GM23248 (cell line): ENCODE results near the gene CYP2B6. TPM values are rescaled to one million over a fixed set of nuclear protein-coding genes. Genes with fewer than 3 reads are reported as not detected.
"Not testable (repeated sequence)": the region's sequence is repeated elsewhere in the genome, so short reads cannot be mapped to it uniquely, and the experiment has no call there.

Experiments
- DNase-seq: peaks from one replicate; pipeline ENCODE4 v3.0.0-alpha.2; 2015
- H2AFZ ChIP-seq: fragments of 200-600 bp; sonication (generic); 2 replicates; pipeline ENCODE4 v1.6.1; 2016; ENCODE audit warnings: antibody characterized with exemption
- H3F3A ChIP-seq: fragments of 200-600 bp; sonication (generic); 2 replicates; pipeline ENCODE4 v1.6.1; 2016; ENCODE audit warnings: mild to moderate bottlenecking, antibody characterized with exemption, mixed run types; ENCODE audit not compliant: insufficient read depth
- H3K27ac ChIP-seq: fragments of 200-600 bp; sonication (generic); 2 replicates; pipeline ENCODE4 v1.5.1; 2016; ENCODE audit warnings: mild to moderate bottlenecking
- H3K27me3 ChIP-seq: fragments of 200-600 bp; sonication (generic); replicated peaks from 2 replicates; pipeline ENCODE4 v1.6.1; 2016; ENCODE audit warnings: mild to moderate bottlenecking; ENCODE audit not compliant: insufficient read depth
- H3K36me3 ChIP-seq: fragments of 200-600 bp; sonication (generic); 2 replicates; pipeline ENCODE4 v1.6.1; 2016; ENCODE audit warnings: low read depth, mild to moderate bottlenecking
- H3K4me1 ChIP-seq: fragments of 200-600 bp; sonication (generic); 2 replicates; pipeline ENCODE4 v1.6.1; 2016; ENCODE audit warnings: mild to moderate bottlenecking; ENCODE audit not compliant: insufficient read depth
- H3K4me2 ChIP-seq: fragments of 200-600 bp; sonication (generic); one replicate; pipeline ENCODE4 v1.6.1; 2016; ENCODE audit warnings: mild to moderate bottlenecking; ENCODE audit not compliant: unreplicated experiment
- H3K4me3 ChIP-seq: fragments of 200-600 bp; sonication (generic); 2 replicates; pipeline ENCODE4 v1.5.1; 2016; ENCODE audit warnings: mild to moderate bottlenecking
- H3K79me2 ChIP-seq: fragments of 200-600 bp; sonication (generic); 2 replicates; pipeline ENCODE4 v1.6.1; 2016; ENCODE audit warnings: mild to moderate bottlenecking; ENCODE audit not compliant: insufficient read depth
- H3K9ac ChIP-seq: fragments of 200-600 bp; sonication (generic); 2 replicates; pipeline ENCODE4 v1.6.1; 2016; ENCODE audit warnings: mild to moderate bottlenecking
- H3K9me2 ChIP-seq: fragments of 200-600 bp; sonication (generic); 2 replicates; pipeline ENCODE4 v1.6.1; 2016; ENCODE audit warnings: mixed run types, mild to moderate bottlenecking, moderate library complexity; ENCODE audit not compliant: insufficient read depth
- H3K9me3 ChIP-seq: fragments of 200-600 bp; sonication (generic); one replicate; pipeline ENCODE4 v1.6.1; 2017; ENCODE audit warnings: low read depth
- H4K20me1 ChIP-seq: fragments of 200-600 bp; sonication (generic); 2 replicates; pipeline ENCODE4 v1.6.0; 2016; ENCODE audit not compliant: insufficient read depth
- EZH2 ChIP-seq: fragments of 200-600 bp; sonication (generic); IDR thresholded peaks from 2 replicates; pipeline ENCODE4 v1.6.1; 2018; ENCODE audit warnings: antibody characterized with exemption, mild to moderate bottlenecking; ENCODE audit not compliant: insufficient read depth, poor library complexity, severe bottlenecking
- EZH2phosphoT487 ChIP-seq: fragments of 200-600 bp; sonication (generic); IDR thresholded peaks from 2 replicates; pipeline ENCODE4 v1.6.1; 2018; ENCODE audit warnings: antibody characterized with exemption, moderate library complexity, mild to moderate bottlenecking, low read depth; ENCODE audit not compliant: insufficient read depth
- WGBS, 2 experiments: methylation state at CpG; one replicate each; pipeline ENCODE4 v1.1.6; 2015 to 2017; ENCODE audit warnings: low lambda C conversion rate in 2 of 2, low coverage in 1 of 2; ENCODE audit errors: missing lambda C conversion rate in 2 of 2; 5-methylcytosine and 5-hydroxymethylcytosine counted together
- in situ Hi-C: fragments of 300-500 bp; cut with MboI; formaldehyde crosslinking; loops from 2 replicates; pipeline ENCODE4 v1.15.0; 2020
- polyA plus RNA-seq: library from polyadenylated mRNA; unstranded; fragments of >200 nt; fragmentation: Nextera tagmentation; extraction: Ambion mirVana; gene quantifications from 2 replicates; pipeline ENCODE4 v1.2.1, GENCODE V29; 2016
- total RNA-seq: library from RNA; depleted of rRNA; stranded (reverse); fragments of >200 nt; shearing (Covaris generic); gene quantifications from 2 replicates; pipeline ENCODE4 v1.2.3, GENCODE V29; 2014

Gene CYP2B6
- total and polyA plus RNA-seq, 2 experiments from 2014 or later: not detected

DNA sequence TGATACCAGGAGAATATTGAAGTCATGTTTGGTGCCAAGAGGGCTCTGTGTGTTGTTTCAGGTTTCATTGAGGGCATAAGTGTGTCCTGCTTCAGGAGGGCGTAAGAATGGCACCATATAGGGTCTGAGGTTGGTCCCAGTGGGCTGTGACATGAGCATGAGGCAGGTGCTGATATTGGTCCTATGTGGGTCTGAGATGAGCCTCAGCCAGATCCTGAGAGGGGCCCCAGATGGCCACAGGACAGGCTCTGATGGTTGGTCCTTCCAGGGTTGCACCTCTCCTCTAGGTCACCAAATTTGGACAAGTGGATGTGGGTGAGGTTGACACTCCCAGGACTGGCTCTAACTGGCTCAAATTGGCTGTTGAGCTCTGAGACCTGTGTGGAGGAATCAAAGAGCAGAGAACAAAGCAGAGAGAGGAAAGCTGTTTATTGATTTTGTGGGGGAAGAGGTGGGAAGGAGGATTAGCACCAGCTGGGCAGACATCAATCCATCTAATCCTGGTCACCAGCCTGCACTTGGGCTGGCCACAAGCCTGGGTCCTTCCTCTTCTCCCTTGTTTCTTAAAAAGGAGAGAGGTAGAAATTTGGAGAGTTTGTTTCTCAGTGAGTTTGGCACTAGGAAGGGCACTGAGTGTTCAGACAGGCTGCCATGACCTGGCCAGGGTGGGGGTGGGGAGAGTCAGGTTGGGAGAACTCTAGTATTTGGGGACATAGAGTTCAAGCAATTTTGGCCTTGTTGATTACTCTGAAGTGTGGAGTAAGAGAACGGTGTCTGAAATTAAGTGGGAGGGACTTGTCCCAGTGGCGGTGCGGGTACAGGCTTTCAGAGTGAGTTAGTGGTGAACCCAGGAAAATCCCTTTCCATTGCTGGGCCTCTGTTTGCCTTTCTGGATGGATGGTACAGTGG lies 38.7 kb downstream of the CYP2B6 start:
- Histone ChIP-seq H3K27ac (no peak overlapping the region), H3K27me3 (peaks cover 9% of the 10 kb centered on the region; the same call in 1 of the 2 replicates)
- WGBS, 2 experiments: 40 to 44% methylated on average over 4 of the region's 4 CpGs

DNA sequence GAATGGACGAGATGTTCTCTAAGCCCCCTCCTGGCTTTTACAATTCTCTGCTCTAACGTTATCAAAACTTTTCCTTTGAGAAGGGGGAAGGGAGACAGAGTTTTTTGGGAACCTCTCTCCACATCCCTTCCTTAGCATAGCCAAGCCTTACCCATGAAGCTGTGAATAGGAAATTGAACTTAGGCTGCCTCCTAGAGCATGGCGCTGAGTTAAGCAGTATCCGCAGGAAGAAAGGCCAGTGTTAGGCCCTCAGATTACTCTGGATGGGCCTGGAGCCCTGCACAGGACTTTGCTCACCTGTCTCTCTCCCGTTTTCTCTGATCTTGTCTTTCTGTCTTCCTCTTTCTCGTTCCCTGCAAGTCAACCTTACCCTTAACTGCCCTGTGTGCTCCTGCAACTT lies 39.6 kb downstream of the CYP2B6 start:
- Histone ChIP-seq H3K9me2 (no peaks in the 10 kb centered on the region), H2AFZ (no peak overlapping the region), H3K36me3 (no peaks in the 10 kb centered on the region), H3K4me2 (no peak overlapping the region), H3K79me2 (no peaks in the 10 kb centered on the region), H3K9ac (no peak overlapping the region), H3K27me3 (peaks cover 9% of the 10 kb centered on the region; the same call in 1 of the 2 replicates), H3F3A (no peaks in the 10 kb centered on the region), H3K9me3 (no peaks in the 10 kb centered on the region), H3K4me3 (no peak overlapping the region), H4K20me1 (no peaks in the 10 kb centered on the region), H3K27ac (no peak overlapping the region), H3K4me1 (no peaks in the 10 kb centered on the region)
- no peak for DNase-seq
- 4 to 9% methylated on average over 6 of the region's 6 CpGs for WGBS, 2 experiments
- TF ChIP-seq EZH2 (no peak), EZH2phosphoT487 (no peak)
- in situ Hi-C loops: no loop called here

More for the DNA sequence above, 38.7 kb downstream of the CYP2B6 start:
- Histone ChIP-seq H3K4me1 (no peaks in the 10 kb centered on the region), H3K4me2 (no peak overlapping the region), H3K79me2 (no peaks in the 10 kb centered on the region), H3K9ac (no peak overlapping the region), H3K4me3 (no peak overlapping the region), H3F3A (no peaks in the 10 kb centered on the region), H2AFZ (no peak overlapping the region), H3K36me3 (no peaks in the 10 kb centered on the region), H3K9me2 (no peaks in the 10 kb centered on the region), H3K9me3 (no peaks in the 10 kb centered on the region), H4K20me1 (no peaks in the 10 kb centered on the region)
- TF ChIP-seq EZH2phosphoT487: no peak
- TF ChIP-seq EZH2: no peak
- DNase-seq: no peak
- in situ Hi-C loops: no loop called here

DNA sequence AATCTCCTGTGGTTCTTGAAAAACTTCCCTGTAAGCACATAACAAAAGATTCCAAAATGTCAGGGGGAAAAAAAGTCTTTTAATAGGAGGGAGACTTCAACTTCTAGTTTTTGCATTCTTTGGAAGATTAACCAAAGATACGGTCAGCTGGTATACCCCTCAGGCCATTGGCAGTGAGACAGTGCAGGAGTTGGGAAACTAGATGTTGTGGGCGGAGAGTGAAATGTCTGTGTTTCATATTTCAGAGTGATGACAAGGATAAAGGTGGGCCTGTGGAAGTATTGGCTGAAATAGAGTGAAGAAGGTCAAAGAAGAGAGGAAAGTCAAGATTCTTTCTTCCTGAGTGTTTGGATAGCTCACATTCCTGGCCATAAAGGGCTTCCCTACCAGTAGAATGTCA lies 40.8 kb downstream of the CYP2B6 start:
- Histone ChIP-seq H3K9me3 (no peaks in the 10 kb centered on the region), H3K27me3 (peaks cover 5% of the 10 kb centered on the region; the same call in 1 of the 2 replicates), H3K9me2 (no peaks in the 10 kb centered on the region), H3K36me3 (no peaks in the 10 kb centered on the region), H3K4me2 (no peak overlapping the region), H3K27ac (no peak overlapping the region), H3F3A (no peaks in the 10 kb centered on the region), H3K9ac (no peak overlapping the region), H4K20me1 (no peaks in the 10 kb centered on the region), H3K4me3 (no peak overlapping the region), H2AFZ (no peak overlapping the region), H3K4me1 (no peaks in the 10 kb centered on the region), H3K79me2 (no peaks in the 10 kb centered on the region)
- DNase-seq: peak; percentile 15
- no peak for TF ChIP-seq EZH2phosphoT487
- TF ChIP-seq EZH2: no peak
- 7 to 13% methylated on average over 2 of the region's 2 CpGs for WGBS, 2 experiments
- in situ Hi-C loops: no loop called here

DNA sequence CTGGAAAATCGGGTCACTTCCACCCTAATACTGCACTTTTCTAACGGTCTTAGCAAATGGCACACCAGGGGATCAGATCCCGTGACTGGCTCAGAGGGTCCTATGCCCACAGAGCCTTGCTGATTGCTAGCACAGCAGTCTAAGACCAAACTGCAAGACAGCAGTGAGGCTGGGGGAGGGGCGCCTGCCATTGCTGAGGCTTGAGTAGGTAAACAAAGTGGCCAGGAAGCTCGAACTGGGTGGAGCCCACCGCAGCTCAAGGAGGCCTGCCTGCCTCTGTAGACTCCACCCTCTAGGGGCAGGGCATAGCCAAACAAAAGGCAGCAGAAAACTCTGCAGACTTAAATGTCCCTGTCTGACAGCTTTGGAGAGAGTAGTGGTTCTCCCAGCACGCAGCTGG lies 42.2 kb downstream of the CYP2B6 start:
- H3F3A ChIP-seq, H3K27ac ChIP-seq, H3K4me2 ChIP-seq, H3K4me1 ChIP-seq, H4K20me1 ChIP-seq, H3K9ac ChIP-seq, H2AFZ ChIP-seq, H3K9me3 ChIP-seq, in situ Hi-C loops, H3K36me3 ChIP-seq, H3K4me3 ChIP-seq, H3K79me2 ChIP-seq, H3K9me2 ChIP-seq, DNase-seq: not testable (repeated sequence)
- peaks cover 14% of the 10 kb centered on the region for H3K27me3 ChIP-seq
- WGBS, 2 experiments: 10 to 12% methylated on average over 7 of the region's 7 CpGs
